Endothelial cell of umbilical vein (primary cell): ENCODE measurements around the gene SUGCT.

Source experiments
- CTCF ChIP-seq, 2 donors: IDR thresholded peaks; 1 replicate in 1 of 2; 2 replicates in 1 of 2; pipeline ENCODE4 v1.5.1; 2011; ENCODE audit warnings: low read length in 2 of 2, mild to moderate bottlenecking in 2 of 2, moderate library complexity in 2 of 2, control low read depth in 1 of 2, inconsistent platforms in 1 of 2, low read depth in 1 of 2; ENCODE audit not compliant: insufficient read depth in 1 of 2; ENCODE audit errors: extremely low read depth in 1 of 2
- JUN ChIP-seq: IDR thresholded peaks from 2 replicates; pipeline ENCODE4 v1.6.1; 2011; ENCODE audit warnings: borderline replicate concordance, low read depth; ENCODE audit not compliant: insufficient read length, insufficient read depth
- MAX ChIP-seq: IDR thresholded peaks from 2 replicates; pipeline ENCODE4 v1.6.1; 2011; ENCODE audit not compliant: insufficient read depth, insufficient read length

GRCh38 chr7:40267583-40267982 is 132.8 kb downstream of the SUGCT start:
- TF ChIP-seq MAX: no peak
- TF ChIP-seq CTCF (IDR thresholded peaks at IDR 0.05; ENCODE audit: extremely low read depth in 1 of 2, insufficient read depth in 1 of 2, low read depth in 1 of 2, low read length in 2 of 2): no peak
- TF ChIP-seq JUN: no peak
